ENCODE results near the gene C1orf87.

The C1orf87 gene

GRCh38 chr1:59948990-59949389 lies 124.6 kb downstream of the C1orf87 start:
- no peak for DNase-seq (ENCODE audit: low read depth in 2 of 2)

- DNase-seq (ENCODE audit: low read depth in 2 of 2), result no peak
Measured at GRCh38 chr1:59947047-59947938, 126.3 kb downstream of the C1orf87 start.

- DNase-seq (ENCODE audit: low read depth in 2 of 2), result no peak
Measured at GRCh38 chr1:59945790-59946189, 127.8 kb downstream of the C1orf87 start.

All from stimulated activated CD8-positive, alpha-beta memory T cell treated with anti-CD3 and anti-CD28 coated beads, Interleukin-2, amount 100 ng/mL, for 1 hour (primary cell).